GM21576 (cell line): ENCODE results near the gene MPV17L.
"Not testable (repeated sequence)": the region's sequence is repeated elsewhere in the genome, so short reads cannot be mapped to it uniquely, and the experiment has no call there.

ENCODE experiments used
- ATAC-seq: cut with Tn5 transposase; IDR thresholded peaks from one replicate; pipeline ENCODE4 v1.9.1; 2021; ENCODE audit warnings: mild to moderate bottlenecking, moderate library complexity; ENCODE audit not compliant: unreplicated experiment

The MPV17L gene

DNA sequence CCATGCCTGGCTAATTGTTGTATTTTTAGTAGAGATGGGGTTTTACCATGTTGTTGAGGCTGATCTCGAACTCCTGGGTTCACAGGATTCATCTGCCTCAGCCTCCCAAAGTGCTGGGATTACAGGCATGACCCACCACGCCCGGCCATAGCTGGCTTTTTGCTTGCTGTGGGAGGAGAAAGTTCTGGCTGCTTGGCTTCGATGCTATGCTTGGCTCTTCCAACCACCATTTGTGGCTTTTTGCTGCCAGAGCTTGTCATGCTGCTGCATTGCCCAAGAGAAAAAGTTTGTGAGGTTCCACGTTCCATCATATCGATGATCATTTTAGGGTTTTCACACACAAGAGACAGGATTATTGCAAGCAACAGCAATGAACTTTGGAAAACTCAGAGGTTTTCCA is 55.1 kb downstream of the MPV17L start:
- no peak for ATAC-seq

DNA sequence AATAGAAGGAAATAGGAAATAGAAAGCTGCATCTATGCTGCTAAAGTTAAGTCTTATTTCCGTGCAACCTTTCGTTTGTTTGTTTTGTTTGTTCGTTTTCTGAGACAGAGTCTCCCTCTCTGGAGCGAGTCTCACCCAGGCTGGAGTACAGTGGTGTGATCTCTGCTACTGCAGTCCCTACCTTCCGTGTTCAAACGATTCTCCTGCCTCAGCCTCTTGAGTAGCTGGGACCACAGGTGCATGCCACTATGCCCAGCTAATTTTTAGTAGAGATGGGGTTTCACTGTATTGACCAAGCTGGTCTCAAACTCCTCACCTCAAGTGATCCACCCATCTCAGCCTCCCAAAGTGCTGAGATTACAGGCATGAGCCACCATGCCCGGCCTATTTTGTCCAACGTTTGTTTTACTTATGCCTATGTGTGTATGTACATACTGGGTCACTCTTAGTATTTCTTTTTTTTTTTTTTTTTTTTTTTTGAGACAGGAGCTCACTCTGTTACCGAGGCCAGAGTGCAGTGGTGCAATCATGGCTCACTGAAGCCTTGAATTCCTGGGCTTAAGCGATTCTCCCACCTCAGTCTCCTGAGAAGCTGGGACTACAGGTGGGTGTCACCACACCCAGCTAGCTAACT is 55.7 kb downstream of the MPV17L start:
- no peak for ATAC-seq

DNA sequence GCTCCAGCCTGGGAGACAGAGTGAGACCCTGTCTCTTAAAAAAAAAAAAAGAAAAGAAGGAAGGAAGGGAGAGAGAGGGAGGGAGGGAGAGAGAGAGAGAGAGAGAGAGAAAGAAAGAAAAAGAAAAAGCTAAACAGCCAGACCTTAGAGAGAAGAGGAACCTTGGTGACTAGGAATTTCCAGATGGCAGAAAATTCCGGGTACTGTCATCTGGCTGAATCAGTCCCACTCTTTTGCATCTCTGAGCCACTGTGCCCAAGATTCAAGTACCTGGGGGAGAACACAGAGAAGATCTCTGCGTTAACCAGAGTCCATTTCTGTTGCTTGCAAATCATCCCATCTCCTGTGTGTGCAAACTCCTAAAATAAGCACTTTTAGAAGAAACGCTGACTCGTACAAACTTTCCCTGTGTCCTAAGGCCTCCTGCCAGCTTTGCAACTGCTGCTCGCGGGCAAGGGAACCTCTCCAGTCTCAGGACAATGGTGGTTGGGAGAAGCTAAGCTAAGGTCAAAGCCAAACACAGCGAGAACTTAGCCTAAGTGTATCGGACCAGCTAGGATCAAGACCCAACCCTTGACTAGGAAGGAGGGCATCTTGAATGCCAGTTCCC is 56.8 kb downstream of the MPV17L start:
- no peak for ATAC-seq

GRCh38 chr16:15453296-15453695 is 57.7 kb downstream of the MPV17L start:
- ATAC-seq: not testable (repeated sequence)

DNA sequence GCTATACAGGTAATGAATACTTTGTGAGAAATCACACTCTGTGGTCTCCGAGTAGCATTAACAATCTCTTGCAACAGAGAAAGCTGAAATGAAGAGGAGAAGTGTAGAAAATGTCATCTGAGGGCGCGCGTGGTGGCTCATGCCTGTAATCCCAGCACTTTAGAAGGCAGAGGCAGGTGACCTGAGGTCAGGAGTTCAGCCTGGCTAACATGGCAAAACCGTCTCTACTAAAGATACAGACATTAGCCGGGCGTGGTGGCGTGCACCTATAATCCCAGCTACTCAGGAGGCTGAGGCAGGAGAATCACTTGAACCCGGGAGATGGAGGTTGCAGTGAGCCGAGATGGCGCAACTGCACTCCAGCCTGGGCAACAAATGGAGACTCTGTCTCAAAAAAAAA is 59.4 kb downstream of the MPV17L start:
- not testable (repeated sequence) for ATAC-seq

DNA sequence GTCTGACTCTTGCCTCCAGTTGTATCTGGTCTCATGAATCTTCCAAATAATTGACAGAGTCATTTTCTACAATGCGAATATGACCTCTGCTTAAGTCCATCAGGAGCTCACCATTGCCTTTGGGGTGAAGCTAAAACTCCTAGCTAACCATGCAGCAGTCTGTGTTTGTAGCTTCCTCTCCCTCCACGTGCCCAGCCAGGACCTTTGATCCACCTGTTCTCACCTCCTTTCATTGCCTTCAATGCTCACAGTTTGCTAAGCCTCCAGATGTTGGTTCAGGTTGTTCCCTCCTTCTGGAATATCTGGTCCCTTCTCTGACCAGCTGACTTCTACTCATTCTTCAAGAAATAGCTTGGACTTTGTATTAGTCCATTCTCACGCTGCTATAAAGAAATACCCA is 61.8 kb downstream of the MPV17L start:
- ATAC-seq: no peak

GRCh38 chr16:15457958-15458357 is 62.4 kb downstream of the MPV17L start:
- no peak for ATAC-seq

DNA sequence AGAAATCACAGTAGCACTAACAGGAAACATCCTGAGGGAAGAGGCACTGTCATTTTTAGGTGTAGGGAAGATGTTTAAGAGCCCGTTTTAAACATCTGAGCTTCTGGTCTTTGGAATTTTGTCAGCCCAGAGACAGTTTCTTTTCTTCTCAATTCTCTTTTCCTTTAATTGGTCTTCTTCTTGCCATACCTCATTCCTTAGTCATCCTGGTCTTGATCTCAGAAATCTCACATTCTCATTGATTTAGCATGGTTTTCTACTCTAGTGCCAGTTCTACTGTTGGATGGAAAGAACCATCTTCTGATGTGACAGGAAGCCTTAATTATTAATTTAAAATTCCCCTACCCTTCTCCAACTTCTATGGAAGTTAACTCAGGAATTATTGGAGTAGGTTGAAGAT is 64.2 kb downstream of the MPV17L start:
- no peak for ATAC-seq

GRCh38 chr16:15460601-15461000 is 65.0 kb downstream of the MPV17L start:
- no peak for ATAC-seq

DNA sequence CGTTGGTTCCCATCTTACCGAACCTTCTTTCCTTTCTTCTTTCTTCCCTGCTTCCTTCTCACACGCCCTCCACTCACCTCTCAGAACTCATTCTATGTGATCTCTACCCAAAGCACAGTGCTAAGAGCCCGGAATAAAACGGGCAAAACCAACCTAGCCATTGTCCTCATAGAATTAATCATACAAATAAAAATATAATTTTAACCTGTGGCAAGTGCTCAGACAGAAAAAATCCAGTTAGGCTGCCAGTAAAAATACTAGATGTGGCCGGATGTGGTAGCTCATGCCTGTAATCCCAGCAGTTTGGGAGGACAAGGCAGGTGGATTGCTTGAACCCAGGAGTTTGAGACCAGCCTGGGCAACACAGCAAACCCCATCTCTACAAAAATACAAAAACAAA is 65.8 kb downstream of the MPV17L start:
- ATAC-seq: no peak
